Erythroblast (primary cell): ENCODE results near the gene BEND2.

ENCODE experiments used
- GATA1 ChIP-seq: IDR thresholded peaks from 2 replicates; pipeline ENCODE4 v1.6.1; 2011; ENCODE audit warnings: low read depth, mild to moderate bottlenecking, control low read depth, low read length, moderate library complexity
- POLR2A ChIP-seq: IDR thresholded peaks from 2 replicates; pipeline ENCODE4 v1.6.1; 2011; ENCODE audit warnings: mild to moderate bottlenecking, low read length

- no peak for TF ChIP-seq POLR2A
- no peak for TF ChIP-seq GATA1
Observed at GRCh38 chrX:18203631-18204030, 17.1 kb downstream of the BEND2 start.
